ENCODE results near the gene DCC.

DNA sequence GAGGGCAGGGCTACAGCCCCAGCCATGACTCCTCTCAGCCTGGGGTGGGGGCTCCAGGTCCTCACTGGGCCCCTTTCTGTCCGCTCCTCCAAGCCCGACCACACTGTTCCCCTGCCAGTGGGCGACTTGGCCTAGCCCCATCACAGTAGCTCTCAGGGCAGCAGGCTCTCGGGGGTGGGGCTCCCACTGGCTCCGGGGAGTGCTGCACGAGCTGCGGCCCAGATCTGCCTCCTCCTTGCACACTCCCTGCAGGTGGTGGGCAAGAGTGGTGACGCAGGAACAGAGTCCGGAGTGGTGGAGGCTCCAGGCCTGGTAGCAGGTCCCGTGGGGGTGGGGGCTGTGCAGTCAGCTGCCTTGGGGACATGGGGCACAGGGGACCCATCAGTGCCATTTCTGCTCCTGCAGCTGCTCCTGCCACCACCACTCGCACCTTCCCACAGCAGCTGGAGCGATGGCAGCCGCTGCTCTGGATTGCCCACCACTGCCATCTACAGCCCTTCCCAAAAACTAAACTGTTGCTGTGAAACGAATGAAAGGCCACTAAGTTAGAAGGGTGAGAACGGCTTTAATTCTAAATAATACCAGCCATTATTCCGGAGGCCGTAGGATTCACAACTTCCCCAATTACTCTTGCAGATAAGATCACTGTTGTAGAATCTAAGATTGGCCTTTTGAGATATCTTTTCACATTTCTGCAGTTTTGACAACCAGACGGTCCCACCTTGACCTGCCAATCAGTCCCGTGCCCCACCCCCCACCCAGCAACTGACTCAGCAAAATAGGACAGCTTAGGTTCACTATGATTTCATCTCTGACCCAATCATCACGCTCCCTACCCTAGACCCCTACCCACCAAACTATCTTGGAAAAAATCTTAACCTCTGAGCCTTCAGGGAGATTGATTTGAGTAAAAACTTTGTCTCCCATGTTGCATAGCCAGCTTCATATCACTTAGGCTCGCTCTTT is 530.2 kb downstream of the DCC start:
- TF ChIP-seq, protein P1, sequence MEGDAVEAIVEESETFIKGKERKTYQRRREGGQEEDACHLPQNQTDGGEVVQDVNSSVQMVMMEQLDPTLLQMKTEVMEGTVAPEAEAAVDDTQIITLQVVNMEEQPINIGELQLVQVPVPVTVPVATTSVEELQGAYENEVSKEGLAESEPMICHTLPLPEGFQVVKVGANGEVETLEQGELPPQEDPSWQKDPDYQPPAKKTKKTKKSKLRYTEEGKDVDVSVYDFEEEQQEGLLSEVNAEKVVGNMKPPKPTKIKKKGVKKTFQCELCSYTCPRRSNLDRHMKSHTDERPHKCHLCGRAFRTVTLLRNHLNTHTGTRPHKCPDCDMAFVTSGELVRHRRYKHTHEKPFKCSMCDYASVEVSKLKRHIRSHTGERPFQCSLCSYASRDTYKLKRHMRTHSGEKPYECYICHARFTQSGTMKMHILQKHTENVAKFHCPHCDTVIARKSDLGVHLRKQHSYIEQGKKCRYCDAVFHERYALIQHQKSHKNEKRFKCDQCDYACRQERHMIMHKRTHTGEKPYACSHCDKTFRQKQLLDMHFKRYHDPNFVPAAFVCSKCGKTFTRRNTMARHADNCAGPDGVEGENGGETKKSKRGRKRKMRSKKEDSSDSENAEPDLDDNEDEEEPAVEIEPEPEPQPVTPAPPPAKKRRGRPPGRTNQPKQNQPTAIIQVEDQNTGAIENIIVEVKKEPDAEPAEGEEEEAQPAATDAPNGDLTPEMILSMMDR (conservative IDR thresholded peaks at IDR 0.05; ENCODE audit: low read length), result no peak
- no peak for TF ChIP-seq EZH2phosphoT487 (IDR thresholded peaks at IDR 0.05; ENCODE audit: borderline replicate concordance)

Data from Loucy (cell line).